ENCODE results near the gene CARD9.
A peak's percentile ranks its signal among the peaks of the same experiment; 100 is the strongest.

CARD9 gene, protein sequence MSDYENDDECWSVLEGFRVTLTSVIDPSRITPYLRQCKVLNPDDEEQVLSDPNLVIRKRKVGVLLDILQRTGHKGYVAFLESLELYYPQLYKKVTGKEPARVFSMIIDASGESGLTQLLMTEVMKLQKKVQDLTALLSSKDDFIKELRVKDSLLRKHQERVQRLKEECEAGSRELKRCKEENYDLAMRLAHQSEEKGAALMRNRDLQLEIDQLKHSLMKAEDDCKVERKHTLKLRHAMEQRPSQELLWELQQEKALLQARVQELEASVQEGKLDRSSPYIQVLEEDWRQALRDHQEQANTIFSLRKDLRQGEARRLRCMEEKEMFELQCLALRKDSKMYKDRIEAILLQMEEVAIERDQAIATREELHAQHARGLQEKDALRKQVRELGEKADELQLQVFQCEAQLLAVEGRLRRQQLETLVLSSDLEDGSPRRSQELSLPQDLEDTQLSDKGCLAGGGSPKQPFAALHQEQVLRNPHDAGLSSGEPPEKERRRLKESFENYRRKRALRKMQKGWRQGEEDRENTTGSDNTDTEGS

DNA sequence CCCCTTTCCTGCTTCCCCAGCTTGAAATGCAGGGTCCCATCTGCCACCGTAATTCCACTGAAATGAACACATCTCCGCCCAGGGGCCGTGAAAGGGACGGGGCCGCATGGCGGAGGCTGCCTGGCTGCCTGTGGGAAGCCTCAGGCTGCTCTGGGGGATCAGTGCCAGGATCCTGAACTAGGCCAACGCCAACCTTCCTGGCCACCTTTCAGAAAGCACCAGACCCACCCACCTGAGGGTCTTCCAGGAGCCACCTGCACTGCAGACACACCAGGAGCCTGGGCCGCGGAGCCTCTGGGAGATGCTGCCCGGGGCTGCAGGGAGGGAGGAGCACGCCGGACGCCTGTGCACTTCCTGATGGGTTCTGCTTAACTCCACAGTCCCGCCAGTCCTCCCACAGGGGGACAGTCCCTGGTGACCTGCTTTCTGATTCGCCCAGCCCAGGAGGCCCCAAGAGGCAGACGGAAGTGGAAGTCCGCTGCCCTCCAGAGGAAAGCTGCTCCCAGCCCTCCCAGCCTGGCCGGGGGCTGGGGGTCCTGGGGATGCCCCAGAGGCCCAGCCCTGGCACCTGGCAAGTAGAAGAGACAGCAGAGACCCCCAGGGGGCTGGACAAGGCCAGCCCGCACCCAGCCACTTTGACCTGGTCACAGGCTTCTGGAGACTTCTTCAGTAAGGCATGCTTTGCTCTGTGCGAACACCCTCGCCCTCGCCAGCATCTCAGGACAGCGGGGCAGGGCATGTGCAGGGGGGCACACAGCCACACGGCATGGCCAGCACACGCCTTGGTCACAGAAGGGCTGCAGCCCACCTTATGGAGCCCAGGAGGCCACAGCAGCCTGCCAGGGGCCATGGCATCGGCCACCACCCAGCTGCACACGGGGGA, at the start of gene CARD9:
CARD9 (minus strand) TSS at position 370 of the 883 bp plus-strand sequence. CDS start 1,591 bp downstream, outside the sequence.
- Histone ChIP-seq H3K27me3 (replicated peaks; ENCODE audit: control insufficient read depth, insufficient read depth, low read length) (no peaks in the 10 kb centered on the region), H3K36me3 (ENCODE audit: control insufficient read depth, insufficient read depth, low read length) (peaks cover 16% of the 10 kb centered on the region), H3K4me3 (replicated peaks; ENCODE audit: low read depth, low read length) (peak within 1 kb of the TSS; percentile 60)
- no peak for DNase-seq (ENCODE audit: extremely low read depth, insufficient read length)
- TF ChIP-seq, protein P1, sequence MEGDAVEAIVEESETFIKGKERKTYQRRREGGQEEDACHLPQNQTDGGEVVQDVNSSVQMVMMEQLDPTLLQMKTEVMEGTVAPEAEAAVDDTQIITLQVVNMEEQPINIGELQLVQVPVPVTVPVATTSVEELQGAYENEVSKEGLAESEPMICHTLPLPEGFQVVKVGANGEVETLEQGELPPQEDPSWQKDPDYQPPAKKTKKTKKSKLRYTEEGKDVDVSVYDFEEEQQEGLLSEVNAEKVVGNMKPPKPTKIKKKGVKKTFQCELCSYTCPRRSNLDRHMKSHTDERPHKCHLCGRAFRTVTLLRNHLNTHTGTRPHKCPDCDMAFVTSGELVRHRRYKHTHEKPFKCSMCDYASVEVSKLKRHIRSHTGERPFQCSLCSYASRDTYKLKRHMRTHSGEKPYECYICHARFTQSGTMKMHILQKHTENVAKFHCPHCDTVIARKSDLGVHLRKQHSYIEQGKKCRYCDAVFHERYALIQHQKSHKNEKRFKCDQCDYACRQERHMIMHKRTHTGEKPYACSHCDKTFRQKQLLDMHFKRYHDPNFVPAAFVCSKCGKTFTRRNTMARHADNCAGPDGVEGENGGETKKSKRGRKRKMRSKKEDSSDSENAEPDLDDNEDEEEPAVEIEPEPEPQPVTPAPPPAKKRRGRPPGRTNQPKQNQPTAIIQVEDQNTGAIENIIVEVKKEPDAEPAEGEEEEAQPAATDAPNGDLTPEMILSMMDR (IDR thresholded peaks at IDR 0.05; ENCODE audit: insufficient read depth, low read length, poor library complexity, severe bottlenecking), result no peak

DNA sequence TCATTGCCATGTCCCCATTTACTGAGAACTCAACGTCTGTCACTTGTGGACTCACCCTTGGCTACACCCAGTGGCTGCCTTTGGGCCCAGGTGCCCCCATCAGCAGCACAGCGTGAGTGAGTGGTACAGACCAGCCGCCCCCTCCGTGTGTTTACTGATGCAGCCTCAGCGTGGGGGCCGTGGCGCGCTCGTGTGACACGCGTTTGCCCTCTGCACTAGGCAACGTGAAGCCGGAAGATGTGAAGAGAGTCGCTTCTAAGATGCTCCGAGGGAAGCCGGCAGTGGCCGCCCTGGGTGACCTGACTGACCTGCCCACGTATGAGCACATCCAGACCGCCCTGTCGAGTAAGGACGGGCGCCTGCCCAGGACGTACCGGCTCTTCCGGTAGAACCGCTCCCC, 49.4 kb upstream of the CARD9 start:
- DNase-seq (ENCODE audit: extremely low read depth, insufficient read length), result no peak
- Histone ChIP-seq H3K36me3 (ENCODE audit: control insufficient read depth, insufficient read depth, low read length) (peaks cover 25% of the 10 kb centered on the region), H3K4me3 (replicated peaks; ENCODE audit: low read depth, low read length) (no peak overlapping the region), H3K27me3 (replicated peaks; ENCODE audit: control insufficient read depth, insufficient read depth, low read length) (no peaks in the 10 kb centered on the region)
- TF ChIP-seq, protein P1 (IDR thresholded peaks at IDR 0.05; ENCODE audit: insufficient read depth, low read length, poor library complexity, severe bottlenecking), result no peak

- Histone ChIP-seq H3K27me3 (replicated peaks; ENCODE audit: control insufficient read depth, insufficient read depth, low read length) (no peaks in the 10 kb centered on the region), H3K4me3 (replicated peaks; ENCODE audit: low read depth, low read length) (no peak overlapping the region), H3K36me3 (ENCODE audit: control insufficient read depth, insufficient read depth, low read length) (peaks cover 30% of the 10 kb centered on the region)
- DNase-seq (ENCODE audit: extremely low read depth, insufficient read length), result no peak
- TF ChIP-seq, protein P1 (IDR thresholded peaks at IDR 0.05; ENCODE audit: insufficient read depth, low read length, poor library complexity, severe bottlenecking), result no peak
Observed at GRCh38 chr9:136421791-136422190, 48.3 kb upstream of the CARD9 start.

GRCh38 chr9:136419092-136419420, 45.6 kb upstream of the CARD9 start:
- TF ChIP-seq, protein P1 (IDR thresholded peaks at IDR 0.05; ENCODE audit: insufficient read depth, low read length, poor library complexity, severe bottlenecking), result no peak
- DNase-seq (ENCODE audit: extremely low read depth, insufficient read length), result no peak
- Histone ChIP-seq H3K4me3 (replicated peaks; ENCODE audit: low read depth, low read length) (no peak overlapping the region), H3K36me3 (ENCODE audit: control insufficient read depth, insufficient read depth, low read length) (peaks cover 43% of the 10 kb centered on the region), H3K27me3 (replicated peaks; ENCODE audit: control insufficient read depth, insufficient read depth, low read length) (no peaks in the 10 kb centered on the region)

DNA sequence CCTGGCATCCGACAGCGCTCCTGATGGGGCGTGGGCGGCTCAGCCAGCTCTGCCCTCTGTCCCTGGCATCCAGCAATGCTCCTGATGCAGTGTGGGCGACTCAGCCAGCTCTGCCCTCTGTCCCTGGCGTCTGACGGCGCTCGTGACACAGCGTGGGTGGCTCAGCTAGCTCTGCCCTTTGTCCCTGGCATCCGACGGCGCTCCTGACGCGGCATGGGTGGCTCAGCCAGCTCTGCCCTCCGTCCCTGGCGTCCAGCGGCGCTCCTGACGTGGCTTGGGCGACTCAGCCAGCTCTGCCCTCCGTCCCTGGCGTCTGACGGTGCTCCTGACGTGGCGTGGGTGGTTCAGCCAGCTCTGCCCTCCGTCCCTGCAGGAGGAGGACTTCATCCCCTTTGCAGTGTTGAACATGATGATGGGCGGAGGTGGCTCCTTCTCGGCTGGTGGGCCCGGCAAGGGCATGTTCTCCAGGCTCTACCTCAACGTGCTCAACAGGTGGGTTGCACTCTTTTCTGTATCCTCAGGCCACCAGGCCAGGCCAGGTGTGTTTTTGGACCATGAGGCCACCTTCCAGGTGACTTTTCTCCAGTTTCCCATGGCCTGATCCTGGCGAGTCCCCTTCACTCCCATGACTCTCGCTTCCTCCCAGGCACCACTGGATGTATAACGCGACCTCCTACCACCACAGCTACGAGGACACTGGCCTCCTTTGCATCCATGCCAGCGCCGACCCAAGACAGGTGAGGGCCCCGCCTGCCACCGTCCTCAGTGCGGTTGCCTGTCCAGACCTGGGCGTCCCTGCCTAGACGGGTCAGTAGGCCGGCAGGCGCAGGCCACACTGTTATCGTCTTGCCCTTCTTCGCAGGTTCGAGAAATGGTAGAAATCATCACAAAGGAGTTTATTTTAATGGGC, 45.0 kb upstream of the CARD9 start:
- Histone ChIP-seq H3K27me3 (replicated peaks; ENCODE audit: control insufficient read depth, insufficient read depth, low read length) (no peaks in the 10 kb centered on the region), H3K36me3 (ENCODE audit: control insufficient read depth, insufficient read depth, low read length) (peaks cover 46% of the 10 kb centered on the region), H3K4me3 (replicated peaks; ENCODE audit: low read depth, low read length) (no peak overlapping the region)
- TF ChIP-seq, protein P1 (IDR thresholded peaks at IDR 0.05; ENCODE audit: insufficient read depth, low read length, poor library complexity, severe bottlenecking), result no peak
- no peak for DNase-seq (ENCODE audit: extremely low read depth, insufficient read length)
